GM23338 (cell line): Measurements from ENCODE around the gene ATXN7L1.

ENCODE experiments used
- EZH2 ChIP-seq: fragments of 200-600 bp; sonication (generic); IDR thresholded peaks from one replicate; pipeline ENCODE4 v1.8.0; 2017; ENCODE audit warnings: antibody characterized with exemption, mild to moderate bottlenecking, low read depth; ENCODE audit not compliant: unreplicated experiment
- POLR2AphosphoS5 ChIP-seq: IDR thresholded peaks from 2 replicates; pipeline ENCODE4 v1.6.1; 2016; ENCODE audit warnings: antibody characterized with exemption, low read depth
- TF ChIP-seq, protein P1 (sequence below), 2 experiments: fragments of 200-600 bp in 1 of 2; sonication (generic) in 1 of 2; conservative IDR thresholded peaks; 2 replicates each; pipeline versions ENCODE4 v1.5.1 to v1.6.1; 2016 to 2017; ENCODE audit warnings: antibody characterized with exemption in 2 of 2, low read depth in 2 of 2, mild to moderate bottlenecking in 2 of 2, moderate library complexity in 1 of 2
- TF ChIP-seq, protein P2 (sequence below): IDR thresholded peaks from 2 replicates; pipeline ENCODE4 v1.6.1; 2016; ENCODE audit warnings: antibody characterized with exemption
- TF ChIP-seq, protein P3 (sequence below): IDR thresholded peaks from one replicate; pipeline ENCODE4 v1.6.1; 2018; ENCODE audit warnings: antibody characterized with exemption; ENCODE audit not compliant: unreplicated experiment

DNA sequence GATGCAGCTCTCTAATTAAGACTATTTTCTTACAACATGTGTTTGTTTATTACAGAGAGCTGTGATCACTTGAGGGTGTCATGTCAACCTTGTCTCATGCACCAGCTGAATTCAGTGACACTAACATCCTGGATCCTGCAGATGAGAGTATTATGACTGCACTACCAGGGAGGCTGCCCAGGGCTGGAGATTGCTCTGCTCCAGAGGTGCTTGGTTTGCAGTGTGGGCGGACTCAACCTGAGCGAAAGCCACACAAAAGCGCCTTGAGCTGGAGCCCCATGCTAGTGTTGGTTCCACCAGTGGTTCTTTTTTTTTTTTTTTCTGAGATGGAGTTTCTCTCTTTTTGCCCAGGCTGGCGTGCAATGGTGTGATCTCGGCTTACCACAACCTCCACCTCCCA, 33.8 kb upstream of the ATXN7L1 start:
- TF ChIP-seq POLR2AphosphoS5 (no peak), EZH2 (no peak)
- TF ChIP-seq, protein P1, sequence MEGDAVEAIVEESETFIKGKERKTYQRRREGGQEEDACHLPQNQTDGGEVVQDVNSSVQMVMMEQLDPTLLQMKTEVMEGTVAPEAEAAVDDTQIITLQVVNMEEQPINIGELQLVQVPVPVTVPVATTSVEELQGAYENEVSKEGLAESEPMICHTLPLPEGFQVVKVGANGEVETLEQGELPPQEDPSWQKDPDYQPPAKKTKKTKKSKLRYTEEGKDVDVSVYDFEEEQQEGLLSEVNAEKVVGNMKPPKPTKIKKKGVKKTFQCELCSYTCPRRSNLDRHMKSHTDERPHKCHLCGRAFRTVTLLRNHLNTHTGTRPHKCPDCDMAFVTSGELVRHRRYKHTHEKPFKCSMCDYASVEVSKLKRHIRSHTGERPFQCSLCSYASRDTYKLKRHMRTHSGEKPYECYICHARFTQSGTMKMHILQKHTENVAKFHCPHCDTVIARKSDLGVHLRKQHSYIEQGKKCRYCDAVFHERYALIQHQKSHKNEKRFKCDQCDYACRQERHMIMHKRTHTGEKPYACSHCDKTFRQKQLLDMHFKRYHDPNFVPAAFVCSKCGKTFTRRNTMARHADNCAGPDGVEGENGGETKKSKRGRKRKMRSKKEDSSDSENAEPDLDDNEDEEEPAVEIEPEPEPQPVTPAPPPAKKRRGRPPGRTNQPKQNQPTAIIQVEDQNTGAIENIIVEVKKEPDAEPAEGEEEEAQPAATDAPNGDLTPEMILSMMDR (conservative IDR thresholded peaks at IDR 0.05; ENCODE audit: low read depth in 2 of 2) = no peak
- TF ChIP-seq, protein P2, sequence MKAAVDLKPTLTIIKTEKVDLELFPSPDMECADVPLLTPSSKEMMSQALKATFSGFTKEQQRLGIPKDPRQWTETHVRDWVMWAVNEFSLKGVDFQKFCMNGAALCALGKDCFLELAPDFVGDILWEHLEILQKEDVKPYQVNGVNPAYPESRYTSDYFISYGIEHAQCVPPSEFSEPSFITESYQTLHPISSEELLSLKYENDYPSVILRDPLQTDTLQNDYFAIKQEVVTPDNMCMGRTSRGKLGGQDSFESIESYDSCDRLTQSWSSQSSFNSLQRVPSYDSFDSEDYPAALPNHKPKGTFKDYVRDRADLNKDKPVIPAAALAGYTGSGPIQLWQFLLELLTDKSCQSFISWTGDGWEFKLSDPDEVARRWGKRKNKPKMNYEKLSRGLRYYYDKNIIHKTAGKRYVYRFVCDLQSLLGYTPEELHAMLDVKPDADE = no peak
- TF ChIP-seq, protein P3, sequence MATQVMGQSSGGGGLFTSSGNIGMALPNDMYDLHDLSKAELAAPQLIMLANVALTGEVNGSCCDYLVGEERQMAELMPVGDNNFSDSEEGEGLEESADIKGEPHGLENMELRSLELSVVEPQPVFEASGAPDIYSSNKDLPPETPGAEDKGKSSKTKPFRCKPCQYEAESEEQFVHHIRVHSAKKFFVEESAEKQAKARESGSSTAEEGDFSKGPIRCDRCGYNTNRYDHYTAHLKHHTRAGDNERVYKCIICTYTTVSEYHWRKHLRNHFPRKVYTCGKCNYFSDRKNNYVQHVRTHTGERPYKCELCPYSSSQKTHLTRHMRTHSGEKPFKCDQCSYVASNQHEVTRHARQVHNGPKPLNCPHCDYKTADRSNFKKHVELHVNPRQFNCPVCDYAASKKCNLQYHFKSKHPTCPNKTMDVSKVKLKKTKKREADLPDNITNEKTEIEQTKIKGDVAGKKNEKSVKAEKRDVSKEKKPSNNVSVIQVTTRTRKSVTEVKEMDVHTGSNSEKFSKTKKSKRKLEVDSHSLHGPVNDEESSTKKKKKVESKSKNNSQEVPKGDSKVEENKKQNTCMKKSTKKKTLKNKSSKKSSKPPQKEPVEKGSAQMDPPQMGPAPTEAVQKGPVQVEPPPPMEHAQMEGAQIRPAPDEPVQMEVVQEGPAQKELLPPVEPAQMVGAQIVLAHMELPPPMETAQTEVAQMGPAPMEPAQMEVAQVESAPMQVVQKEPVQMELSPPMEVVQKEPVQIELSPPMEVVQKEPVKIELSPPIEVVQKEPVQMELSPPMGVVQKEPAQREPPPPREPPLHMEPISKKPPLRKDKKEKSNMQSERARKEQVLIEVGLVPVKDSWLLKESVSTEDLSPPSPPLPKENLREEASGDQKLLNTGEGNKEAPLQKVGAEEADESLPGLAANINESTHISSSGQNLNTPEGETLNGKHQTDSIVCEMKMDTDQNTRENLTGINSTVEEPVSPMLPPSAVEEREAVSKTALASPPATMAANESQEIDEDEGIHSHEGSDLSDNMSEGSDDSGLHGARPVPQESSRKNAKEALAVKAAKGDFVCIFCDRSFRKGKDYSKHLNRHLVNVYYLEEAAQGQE = no peak
